ENCODE data around the gene EPHB4.
"Not testable (repeated sequence)": the region's sequence is repeated elsewhere in the genome, so short reads cannot be mapped to it uniquely, and the experiment has no call there.

GRCh38 chr7:100816515-100816914 lies 10.8 kb downstream of the EPHB4 start:
- not testable (repeated sequence) for TF ChIP-seq CTCF (IDR thresholded peaks at IDR 0.05; ENCODE audit: low read length); EZH2 (optimal IDR thresholded peaks at IDR 0.05; ENCODE audit: low read depth, low read length); EZH2phosphoT487 (IDR thresholded peaks at IDR 0.05; ENCODE audit: low read length)

Data from MM.1S (cell line).